Colonic mucosa (tissue), 4 donors: ENCODE results near the gene GSTM2. TPM values are rescaled to one million over a fixed set of nuclear protein-coding genes. Genes with fewer than 3 reads are reported as not detected.

ENCODE experiments used
- DNase-seq: peaks from one replicate; pipeline ENCODE4 v3.0.0-alpha.2; 2020
- H3K27ac ChIP-seq: fragments of 200-600 bp; one replicate; pipeline ENCODE4 v1.8.0; 2021
- H3K27me3 ChIP-seq: fragments of 200-600 bp; one replicate; pipeline ENCODE4 v1.8.0; 2021
- H3K36me3 ChIP-seq: fragments of 200-600 bp; one replicate; pipeline ENCODE4 v1.8.0; 2021
- H3K4me1 ChIP-seq: fragments of 200-600 bp; one replicate; pipeline ENCODE4 v1.8.0; 2021; ENCODE audit warnings: mild to moderate bottlenecking
- H3K4me3 ChIP-seq: fragments of 200-600 bp; one replicate; pipeline ENCODE4 v1.8.0; 2021
- H3K9ac ChIP-seq, 2 donors: one replicate each; pipeline ENCODE4 v1.7.0; 2013; ENCODE audit warnings: control low read depth in 2 of 2, low read depth in 2 of 2, low read length in 2 of 2
- H3K9me3 ChIP-seq: fragments of 200-600 bp; one replicate; pipeline ENCODE4 v1.8.0; 2021
- CTCF ChIP-seq: fragments of 200-600 bp; IDR thresholded peaks from one replicate; pipeline ENCODE4 v1.8.0; 2022; ENCODE audit warnings: antibody characterized with exemption, mild to moderate bottlenecking
- intact Hi-C: fragments of 100-400 bp; cut with DNase I; formaldehyde crosslinking; loops from one replicate; pipeline ENCODE4 v1.14.1; 2022
- total RNA-seq, 2 donors: library from RNA; stranded (reverse); fragmentation: NEBNext Ultra II Directional in 1 of 2; extraction: Animal tissue kit (Norgen Biotek cat#: 25700) in 1 of 2; gene quantifications; one replicate each; pipeline ENCODE4 v1.2.1, GENCODE V29; 2021
- donor health status: healthy.
- donor health status: DM: no; HTN: no; CAD: no.
- donor health status: DM: no; HTN: no; CAD: no.

The GSTM2 gene
- total RNA-seq, 2 donors from 2014 or later = 18.5 to 20.7 TPM

GRCh38 chr1:109721971-109722370, 54.1 kb downstream of the GSTM2 start:
- DNase-seq = no peak
- intact Hi-C loops = no loop called here
- TF ChIP-seq CTCF = no peak
- no peak overlapping the region for H3K4me3 ChIP-seq
- H3K36me3 ChIP-seq = no peaks in the 10 kb centered on the region
- no peaks in the 10 kb centered on the region for H3K27me3 ChIP-seq
- no peak overlapping the region for H3K27ac ChIP-seq
- H3K9ac ChIP-seq = no peak overlapping the region
- no peaks in the 10 kb centered on the region for H3K4me1 ChIP-seq
- no peaks in the 10 kb centered on the region for H3K9me3 ChIP-seq

GRCh38 chr1:109722908-109723691, 55.2 kb downstream of the GSTM2 start:
- H3K27ac ChIP-seq = no peak overlapping the region
- no peaks in the 10 kb centered on the region for H3K27me3 ChIP-seq
- intact Hi-C loops = no loop called here
- H3K36me3 ChIP-seq = no peaks in the 10 kb centered on the region
- H3K9ac ChIP-seq = no peak overlapping the region
- TF ChIP-seq CTCF = no peak
- no peak for DNase-seq
- H3K4me3 ChIP-seq = no peak overlapping the region
- no peaks in the 10 kb centered on the region for H3K9me3 ChIP-seq
- no peaks in the 10 kb centered on the region for H3K4me1 ChIP-seq

Other genes with a start within 250 kb of the GSTM2 start
- gene PSMA5, start 241.6 kb upstream of the GSTM2 start, total RNA-seq = 100 to 1,000 TPM in 1 of 2 donors, 10 to 100 TPM in 1; 93.9 to 163 TPM
- gene SYPL2, start 201.5 kb upstream of the GSTM2 start, total RNA-seq = under 1 TPM; 0.12 to 0.35 TPM
- gene ATXN7L2, start 184.2 kb upstream of the GSTM2 start, total RNA-seq = 1 to 10 TPM; 2.3 to 4.0 TPM
- 10 to 100 TPM in 1 of 2 donors, 1 to 10 TPM in 1; 8.1 to 12.5 TPM for gene CYB561D1, start 174.0 kb upstream of the GSTM2 start, total RNA-seq
- 1 to 10 TPM; 2.5 to 3.9 TPM for gene AMIGO1, start 158.3 kb upstream of the GSTM2 start, total RNA-seq
- not detected for gene GPR61, start 128.2 kb upstream of the GSTM2 start, total RNA-seq
- 1 to 10 TPM; 7.7 to 8.9 TPM for gene GNAI3, start 119.4 kb upstream of the GSTM2 start, total RNA-seq
- under 1 TPM in 1 of 2 donors, not detected in 1; 0.32 TPM for gene GNAT2, start 48.4 kb upstream of the GSTM2 start, total RNA-seq
- 10 to 100 TPM; 28.0 to 60.3 TPM for gene AMPD2, start 48.2 kb upstream of the GSTM2 start, total RNA-seq
- gene GSTM4, start 12.0 kb upstream of the GSTM2 start, total RNA-seq = 10 to 100 TPM; 62.6 to 77.4 TPM
- 10 to 100 TPM in 1 of 2 donors, not detected in 1; 46.1 TPM for gene GSTM1, start 19.8 kb downstream of the GSTM2 start, total RNA-seq
- 1 to 10 TPM; 2.0 to 3.0 TPM for gene GSTM5, start 44.2 kb downstream of the GSTM2 start, total RNA-seq
- 10 to 100 TPM in 1 of 2 donors, 1 to 10 TPM in 1; 4.9 to 24.6 TPM for gene GSTM3, start 73.0 kb downstream of the GSTM2 start, total RNA-seq
- 100 to 1,000 TPM; 283 to 290 TPM for gene EPS8L3, start 95.9 kb downstream of the GSTM2 start, total RNA-seq
- 10 to 100 TPM; 14.1 to 18.1 TPM for gene CSF1, start 242.8 kb downstream of the GSTM2 start, total RNA-seq